ENCODE results near the gene ARSI. TPM values are rescaled to one million over a fixed set of nuclear protein-coding genes. Genes with fewer than 3 reads are reported as not detected.

The ARSI gene
- total RNA-seq, 1 experiment from 2014 or later: 6.3 TPM

DNA sequence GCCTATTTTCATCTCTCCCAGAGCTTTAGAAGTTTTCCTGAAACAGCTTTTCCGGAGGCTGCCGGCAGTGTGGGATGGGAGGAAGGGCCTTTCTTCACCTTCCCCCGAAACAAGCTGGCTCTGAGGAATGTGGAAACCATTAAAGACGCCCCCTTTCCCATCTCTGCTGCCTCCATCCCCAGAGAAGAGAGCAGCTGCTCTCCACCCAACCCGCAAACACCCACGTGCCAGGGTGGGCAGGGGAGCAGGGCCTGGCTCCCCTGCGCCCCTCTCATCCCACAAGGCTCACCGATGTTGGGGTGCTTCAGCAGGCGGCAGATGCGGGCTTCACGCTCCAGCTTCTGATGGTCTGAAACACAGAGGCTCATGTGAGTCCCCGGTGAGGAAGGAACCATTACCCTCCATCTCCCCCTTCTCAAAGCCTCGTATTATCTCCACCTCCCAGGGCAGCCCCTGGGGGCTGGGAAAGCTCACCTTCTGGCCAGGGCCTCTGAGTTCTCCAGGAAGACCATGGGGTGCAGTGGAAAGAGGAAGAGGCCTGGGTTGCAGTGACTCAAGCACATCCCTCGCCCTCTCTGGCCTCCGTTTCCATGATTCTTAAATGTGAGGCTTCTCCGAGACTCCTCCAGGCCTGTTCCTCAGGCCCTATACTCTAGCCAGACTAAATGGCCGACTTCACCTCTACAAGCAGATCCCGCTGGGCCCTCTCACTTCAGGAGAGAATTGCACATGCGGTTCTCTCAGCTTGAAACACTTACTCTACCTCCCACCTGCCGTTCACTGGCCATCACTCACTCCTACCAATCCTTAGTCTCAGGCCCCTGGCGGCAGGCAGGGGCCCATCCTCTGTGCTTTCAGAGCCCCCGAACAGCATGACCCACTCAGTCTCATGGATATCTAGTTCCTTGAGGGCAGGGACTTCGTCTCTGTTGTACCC lies 37.8 kb downstream of the ARSI start:
- ChIA-PET CTCF (interaction anchor here (0.5 kb wide), 1 partner anchor 87 kb away, joined by 3 read pairs; no protein-coding TSS in a partner anchor), POLR2A (ENCODE audit: unreplicated experiment) (no interaction called here)
- Histone ChIP-seq H3K4me3 (ENCODE audit: low read length) (no peak overlapping the region), H3K9ac (ENCODE audit: low read length) (peak overlapping the region; percentile 21; the same call in 1 of the 2 replicates), H3K9me3 (ENCODE audit: low read length) (no peaks in the 10 kb centered on the region), H2AFZ (ENCODE audit: low read length) (no peak overlapping the region), H3K79me2 (ENCODE audit: low read length) (no peaks in the 10 kb centered on the region), H3K27me3 (ENCODE audit: low read length) (no peaks in the 10 kb centered on the region), H3F3A (ENCODE audit: low read length, unreplicated experiment) (no peaks in the 10 kb centered on the region), H3K9me2 (replicated peaks; ENCODE audit: low read length) (no peaks in the 10 kb centered on the region), H4K20me1 (ENCODE audit: low read length) (no peaks in the 10 kb centered on the region), H3K4me2 (ENCODE audit: low read length) (peak overlapping the region; percentile 30; the same call in 1 of the 2 replicates), H3K4me1 (ENCODE audit: insufficient read depth, low read length) (peaks cover 46% of the 10 kb centered on the region), H3K27ac (ENCODE audit: low read length) (peak overlapping the region; percentile 71), H3K36me3 (ENCODE audit: low read depth, low read length) (no peaks in the 10 kb centered on the region)
- TF ChIP-seq EZH2 (IDR thresholded peaks at IDR 0.05; ENCODE audit: low read length, unreplicated experiment) (no peak), EZH2phosphoT487 (IDR thresholded peaks at IDR 0.05; ENCODE audit: borderline replicate concordance, low read length) (no peak)
- TF ChIP-seq, protein P1, sequence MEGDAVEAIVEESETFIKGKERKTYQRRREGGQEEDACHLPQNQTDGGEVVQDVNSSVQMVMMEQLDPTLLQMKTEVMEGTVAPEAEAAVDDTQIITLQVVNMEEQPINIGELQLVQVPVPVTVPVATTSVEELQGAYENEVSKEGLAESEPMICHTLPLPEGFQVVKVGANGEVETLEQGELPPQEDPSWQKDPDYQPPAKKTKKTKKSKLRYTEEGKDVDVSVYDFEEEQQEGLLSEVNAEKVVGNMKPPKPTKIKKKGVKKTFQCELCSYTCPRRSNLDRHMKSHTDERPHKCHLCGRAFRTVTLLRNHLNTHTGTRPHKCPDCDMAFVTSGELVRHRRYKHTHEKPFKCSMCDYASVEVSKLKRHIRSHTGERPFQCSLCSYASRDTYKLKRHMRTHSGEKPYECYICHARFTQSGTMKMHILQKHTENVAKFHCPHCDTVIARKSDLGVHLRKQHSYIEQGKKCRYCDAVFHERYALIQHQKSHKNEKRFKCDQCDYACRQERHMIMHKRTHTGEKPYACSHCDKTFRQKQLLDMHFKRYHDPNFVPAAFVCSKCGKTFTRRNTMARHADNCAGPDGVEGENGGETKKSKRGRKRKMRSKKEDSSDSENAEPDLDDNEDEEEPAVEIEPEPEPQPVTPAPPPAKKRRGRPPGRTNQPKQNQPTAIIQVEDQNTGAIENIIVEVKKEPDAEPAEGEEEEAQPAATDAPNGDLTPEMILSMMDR (conservative IDR thresholded peaks at IDR 0.05; ENCODE audit: low read depth, low read length): no peak
- DNase-seq (no peak), ATAC-seq (no peak)
- intact Hi-C loops (cut with micrococcal nuclease): loop anchor here (1.0 to 5.0 kb wide), 2 partner anchors 57 to 172 kb away; no protein-coding TSS in a partner anchor
- BruUV-seq (replicated peaks): no TSS peak

DNA sequence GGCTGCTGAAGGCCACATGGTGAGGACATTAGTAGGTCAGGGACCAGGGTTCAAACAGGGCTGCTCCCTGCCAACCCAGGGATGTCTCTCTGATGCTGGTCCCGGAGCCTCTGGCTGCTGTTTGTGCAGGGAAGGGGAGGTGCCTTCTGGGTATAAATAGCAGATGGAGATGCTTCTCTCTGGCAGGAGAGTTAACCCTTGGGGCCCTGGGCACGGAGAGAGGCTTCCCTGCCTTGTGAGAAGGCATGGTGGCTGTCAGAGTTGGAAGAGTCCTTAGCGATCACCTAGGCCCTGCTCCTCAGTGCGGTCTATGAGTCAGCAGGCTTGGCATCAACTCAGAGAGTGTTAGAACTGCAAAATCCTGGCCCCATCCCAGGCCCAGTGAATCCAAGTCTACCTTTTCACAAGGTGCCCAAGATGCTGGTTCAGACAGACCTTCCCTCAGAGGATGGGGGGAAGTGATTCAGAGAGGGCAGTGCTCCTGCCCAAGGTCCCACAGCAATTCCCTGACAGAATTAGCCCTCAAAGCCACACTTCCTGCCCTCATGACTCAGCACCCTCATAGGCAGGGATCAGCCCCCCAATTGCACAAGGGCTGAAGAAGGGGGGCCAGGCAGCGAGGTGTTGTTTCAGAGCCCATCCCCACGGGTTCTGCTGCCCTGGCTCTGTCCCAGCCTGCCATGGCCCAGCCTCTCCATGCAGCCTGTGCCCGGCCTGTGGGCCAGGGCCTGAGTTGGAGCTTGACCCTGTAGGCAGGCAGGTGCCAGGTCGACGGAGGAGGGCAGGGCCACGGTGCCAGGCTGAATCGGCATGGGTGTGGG lies 38.7 kb downstream of the ARSI start:
- H3K4me3 ChIP-seq (ENCODE audit: low read length): no peak overlapping the region
- BruUV-seq (replicated peaks): no TSS peak
- H4K20me1 ChIP-seq (ENCODE audit: low read length): no peaks in the 10 kb centered on the region
- peak; percentile 100 for DNase-seq
- TF ChIP-seq EZH2 (IDR thresholded peaks at IDR 0.05; ENCODE audit: low read length, unreplicated experiment) (no peak), EZH2phosphoT487 (IDR thresholded peaks at IDR 0.05; ENCODE audit: borderline replicate concordance, low read length) (no peak)
- TF ChIP-seq, protein P1 (conservative IDR thresholded peaks at IDR 0.05; ENCODE audit: low read depth, low read length): no peak
- peak overlapping the region; percentile 58 for H3K4me2 ChIP-seq (ENCODE audit: low read length)
- no peak overlapping the region for H2AFZ ChIP-seq (ENCODE audit: low read length)
- ChIA-PET POLR2A (ENCODE audit: unreplicated experiment) (no interaction called here), CTCF (interaction anchor here (0.5 to 0.6 kb wide), 2 partner anchors 11 to 88 kb away, joined by 3 read pairs; no protein-coding TSS in a partner anchor)
- intact Hi-C loops (cut with micrococcal nuclease): loop anchor here (1.0 to 5.0 kb wide), 2 partner anchors 58 to 173 kb away; no protein-coding TSS in a partner anchor
- H3K4me1 ChIP-seq (ENCODE audit: insufficient read depth, low read length): peaks cover 46% of the 10 kb centered on the region
- H3K9me2 ChIP-seq (replicated peaks; ENCODE audit: low read length): no peaks in the 10 kb centered on the region
- H3K36me3 ChIP-seq (ENCODE audit: low read depth, low read length): no peaks in the 10 kb centered on the region
- no peaks in the 10 kb centered on the region for H3F3A ChIP-seq (ENCODE audit: low read length, unreplicated experiment)
- H3K27ac ChIP-seq (ENCODE audit: low read length): peak overlapping the region; percentile 71
- no peaks in the 10 kb centered on the region for H3K27me3 ChIP-seq (ENCODE audit: low read length)
- H3K79me2 ChIP-seq (ENCODE audit: low read length): no peaks in the 10 kb centered on the region
- peak; percentile 85 for ATAC-seq
- no peaks in the 10 kb centered on the region for H3K9me3 ChIP-seq (ENCODE audit: low read length)
- peak overlapping the region; percentile 21; the same call in 1 of the 2 replicates for H3K9ac ChIP-seq (ENCODE audit: low read length)

Data from PC-3 (cell line).